RWPE1 (cell line): Measurements from ENCODE around the gene SYT1.
A peak's percentile ranks its signal among the peaks of the same experiment; 100 is the strongest.

Experiments used
- CTCF ChIA-PET: fragments of 350-600 bp; sonication (Branson Sonifier 250); formaldehyde crosslinking; extraction: SDS; loops from one replicate; lab custom pipeline; 2021; lab: Yijun Ruan, JAX
- POLR2A ChIA-PET: fragments of 400-600 bp; formaldehyde crosslinking; extraction: SDS; loops from one replicate; lab custom pipeline; 2020; ENCODE audit warnings: antibody characterized with exemption; ENCODE audit not compliant: low non-redundant PET; lab: Yijun Ruan, JAX
- DNase-seq: peaks from one replicate; pipeline ENCODE4 v3.0.0; 2012; ENCODE audit warnings: low spot score
- H3K27ac ChIP-seq: fragments of 450-650 bp; 2 replicates; pipeline ENCODE4 v1.5.1; 2017
- TF ChIP-seq, protein P1 (sequence below): fragments of 450-650 bp; conservative IDR thresholded peaks from 2 replicates; pipeline ENCODE4 v1.5.1; 2017; ENCODE audit warnings: low read depth, mild to moderate bottlenecking

The SYT1 gene

DNA sequence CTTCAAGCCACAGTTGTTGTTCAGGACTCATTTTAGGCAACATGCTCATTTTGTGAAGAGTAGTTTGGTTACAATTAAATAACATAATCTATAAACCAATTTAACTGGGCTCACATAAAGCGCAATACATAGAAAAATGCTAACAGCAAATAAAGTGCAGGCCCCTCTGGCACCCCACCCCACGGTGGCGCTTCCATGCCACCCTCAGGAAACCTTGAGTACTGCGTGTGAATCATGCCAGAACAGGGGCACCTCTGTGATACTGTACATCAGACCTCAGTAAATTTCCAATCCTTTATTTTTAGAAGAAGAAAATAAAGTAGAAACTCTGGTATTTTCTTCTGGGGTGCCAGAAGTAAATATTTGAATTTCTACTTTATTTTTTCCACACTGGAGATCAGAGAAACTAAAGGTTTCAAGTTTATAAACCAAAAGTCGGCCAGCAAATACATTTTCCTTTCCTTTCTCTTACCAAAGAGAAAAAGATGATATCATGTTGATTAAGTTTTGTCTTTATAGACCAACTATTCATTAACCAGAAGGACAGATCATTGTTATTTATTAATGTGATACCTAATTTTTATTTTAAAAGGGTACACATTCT is 509.4 kb downstream of the SYT1 start:
- peak; percentile 53 for DNase-seq
- CTCF ChIA-PET: interaction anchor here (0.7 to 1.5 kb wide), 2 partner anchors 29 to 658 kb away, joined by 3 read pairs; no protein-coding TSS in a partner anchor
- POLR2A ChIA-PET: no interaction called here
- TF ChIP-seq, protein P1, sequence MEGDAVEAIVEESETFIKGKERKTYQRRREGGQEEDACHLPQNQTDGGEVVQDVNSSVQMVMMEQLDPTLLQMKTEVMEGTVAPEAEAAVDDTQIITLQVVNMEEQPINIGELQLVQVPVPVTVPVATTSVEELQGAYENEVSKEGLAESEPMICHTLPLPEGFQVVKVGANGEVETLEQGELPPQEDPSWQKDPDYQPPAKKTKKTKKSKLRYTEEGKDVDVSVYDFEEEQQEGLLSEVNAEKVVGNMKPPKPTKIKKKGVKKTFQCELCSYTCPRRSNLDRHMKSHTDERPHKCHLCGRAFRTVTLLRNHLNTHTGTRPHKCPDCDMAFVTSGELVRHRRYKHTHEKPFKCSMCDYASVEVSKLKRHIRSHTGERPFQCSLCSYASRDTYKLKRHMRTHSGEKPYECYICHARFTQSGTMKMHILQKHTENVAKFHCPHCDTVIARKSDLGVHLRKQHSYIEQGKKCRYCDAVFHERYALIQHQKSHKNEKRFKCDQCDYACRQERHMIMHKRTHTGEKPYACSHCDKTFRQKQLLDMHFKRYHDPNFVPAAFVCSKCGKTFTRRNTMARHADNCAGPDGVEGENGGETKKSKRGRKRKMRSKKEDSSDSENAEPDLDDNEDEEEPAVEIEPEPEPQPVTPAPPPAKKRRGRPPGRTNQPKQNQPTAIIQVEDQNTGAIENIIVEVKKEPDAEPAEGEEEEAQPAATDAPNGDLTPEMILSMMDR: peak; percentile 61
- no peak overlapping the region for H3K27ac ChIP-seq

DNA sequence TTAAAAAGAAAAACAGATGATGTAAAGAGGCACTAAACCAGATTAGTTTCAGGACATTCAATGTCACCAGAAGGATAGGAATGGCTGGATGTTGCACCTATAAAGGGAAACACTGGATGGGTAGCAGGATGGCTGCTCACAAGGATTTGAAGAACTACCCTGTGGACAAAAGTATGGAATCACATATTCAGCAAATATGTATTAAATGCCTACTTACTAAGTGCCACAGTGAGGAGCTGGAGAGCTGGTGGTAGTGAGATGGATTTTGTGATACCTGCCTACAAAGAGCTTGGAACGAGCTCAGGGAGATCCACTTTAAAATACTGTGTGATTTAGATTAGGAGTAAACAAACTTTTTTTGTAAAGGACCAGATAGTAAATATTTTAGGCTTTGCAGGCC is 510.0 kb downstream of the SYT1 start:
- TF ChIP-seq, protein P1: no peak
- ChIA-PET CTCF (interaction anchor here (1.4 kb wide), 1 partner anchor 10 kb away, joined by 3 read pairs; no protein-coding TSS in a partner anchor), POLR2A (no interaction called here)
- peak; percentile 4 for DNase-seq
- no peak overlapping the region for H3K27ac ChIP-seq

DNA sequence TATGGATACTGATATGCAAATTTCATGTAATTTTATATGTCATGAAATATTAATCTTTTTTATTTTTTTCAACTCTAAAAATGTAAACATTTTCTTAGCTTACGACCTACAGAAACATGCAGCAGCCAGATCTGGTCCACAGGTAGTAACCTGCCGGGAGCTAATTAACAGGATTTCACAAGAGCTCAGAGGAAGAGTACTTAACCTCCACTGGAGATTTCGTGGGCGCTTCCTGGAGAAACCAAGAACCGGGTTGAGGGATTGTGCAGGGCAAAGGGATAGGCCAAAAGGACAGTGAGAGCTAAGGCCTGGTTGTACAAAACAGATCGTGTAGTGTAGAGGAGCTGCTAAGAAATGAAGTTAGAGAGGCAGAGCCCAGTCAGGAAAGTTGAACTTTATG is 510.5 kb downstream of the SYT1 start:
- DNase-seq: no peak
- no peak overlapping the region for H3K27ac ChIP-seq
- ChIA-PET CTCF (interaction anchor here (0.7 to 1.4 kb wide), 4 partner anchors 9 to 745 kb away, joined by 3 to 4 read pairs (median 3); no protein-coding TSS in a partner anchor), POLR2A (no interaction called here)
- TF ChIP-seq, protein P1: no peak

DNA sequence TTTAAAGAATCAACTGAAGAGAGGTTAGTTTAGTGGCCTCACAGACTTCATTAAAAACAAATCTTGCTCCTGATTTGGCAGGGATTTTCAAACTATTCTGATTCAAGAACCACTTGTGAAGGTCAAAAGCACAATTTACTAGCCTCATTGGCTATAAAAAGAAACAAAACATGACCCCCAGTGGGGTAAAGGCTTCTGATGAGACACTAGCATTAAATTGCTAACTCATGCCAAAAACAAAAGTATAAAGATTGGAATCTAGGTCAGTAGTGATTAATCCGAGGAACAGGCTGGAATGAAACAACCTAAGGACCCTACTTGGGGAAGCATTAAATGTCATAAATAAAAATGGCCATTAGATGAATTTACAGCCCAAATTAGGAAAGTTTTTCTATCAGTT is 513.9 kb downstream of the SYT1 start:
- TF ChIP-seq, protein P1: no peak
- no peak for DNase-seq
- ChIA-PET POLR2A (no interaction called here), CTCF (no interaction called here)
- H3K27ac ChIP-seq: no peak overlapping the region

DNA sequence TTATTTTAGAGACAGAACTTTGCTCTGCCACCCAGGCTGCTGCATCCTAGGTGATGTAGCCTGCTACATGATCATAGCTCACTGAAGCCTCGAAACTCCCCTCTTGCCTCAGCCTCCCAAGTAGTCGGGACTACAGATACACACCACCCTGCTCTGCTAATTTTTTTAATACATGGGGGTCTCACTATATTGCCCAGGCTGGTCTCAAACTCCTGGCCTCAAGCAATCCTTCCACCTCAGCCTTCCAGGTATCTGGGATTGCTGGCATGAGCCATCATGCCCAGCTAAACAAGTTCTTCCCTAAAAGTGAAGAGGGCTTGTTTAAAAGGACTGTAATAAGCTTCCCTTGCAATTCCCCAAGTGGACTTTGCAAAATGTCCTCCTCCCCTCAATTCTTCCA is 515.8 kb downstream of the SYT1 start:
- CTCF ChIA-PET: interaction anchor here (0.5 kb wide), 1 partner anchor 293 kb away, joined by 3 read pairs; no protein-coding TSS in a partner anchor
- TF ChIP-seq, protein P1: no peak
- POLR2A ChIA-PET: no interaction called here
- no peak for DNase-seq
- H3K27ac ChIP-seq: no peak overlapping the region

DNA sequence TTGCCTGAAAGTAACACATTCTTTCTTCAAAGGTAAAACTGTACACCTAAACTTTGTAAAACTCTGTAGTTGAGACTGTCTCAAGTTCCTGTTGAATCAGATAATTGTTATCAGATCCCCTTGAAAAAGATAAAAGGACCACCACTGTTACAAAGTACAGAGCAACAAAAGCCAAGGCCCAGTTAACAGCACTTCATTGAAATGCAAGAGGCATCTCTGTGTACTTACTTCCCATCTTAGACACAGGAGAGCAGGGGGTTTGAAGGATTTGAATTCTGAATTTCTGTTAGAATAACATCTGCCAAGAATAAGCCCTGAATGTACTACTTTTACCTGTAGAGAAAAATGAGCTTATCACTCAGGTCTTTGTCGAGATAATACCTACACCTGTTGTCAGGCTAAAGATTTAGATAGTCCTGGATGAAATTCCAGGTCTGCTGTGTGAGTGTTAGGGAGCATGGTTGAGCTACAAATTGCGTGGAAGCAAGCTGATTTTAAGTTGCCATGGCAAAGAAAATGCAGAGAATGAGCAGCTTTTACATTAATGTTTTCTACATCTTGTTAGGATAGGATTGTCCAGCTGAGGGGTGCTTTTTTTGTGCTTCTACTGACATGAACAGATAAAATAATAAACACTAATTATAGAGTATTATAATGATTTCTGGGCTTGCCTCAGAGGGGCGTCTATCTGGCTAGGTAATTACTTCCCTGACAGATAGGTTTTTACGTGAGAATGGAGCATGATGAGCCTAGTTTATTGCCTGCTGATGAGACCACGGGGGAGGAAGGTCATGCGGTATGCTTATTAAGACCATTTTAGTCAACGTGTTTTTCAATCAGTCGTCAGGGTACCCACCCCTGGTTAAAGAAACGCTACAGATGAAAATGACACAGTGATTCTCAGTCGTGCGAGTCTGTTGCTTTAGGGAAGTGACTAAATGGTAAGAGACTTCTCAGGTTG is 517.0 kb downstream of the SYT1 start:
- TF ChIP-seq, protein P1: no peak

More for the DNA sequence above, 517.0 kb downstream of the SYT1 start:
- no peak overlapping the region for H3K27ac ChIP-seq
- ChIA-PET CTCF (no interaction called here), POLR2A (no interaction called here)
- DNase-seq: no peak
